Glomerular visceral epithelial cell (primary cell): ENCODE data around the gene HYI.

ENCODE experiments used
- DNase-seq: peaks from one replicate; pipeline ENCODE4 v3.0.0-alpha.2; 2016; ENCODE audit errors: extremely low spot score

HYI gene

GRCh38 chr1:43444836-43445235 is 8.9 kb downstream of the HYI start:
- DNase-seq = no peak

- no peak for DNase-seq
Measured at GRCh38 chr1:43444151-43444828, 9.4 kb downstream of the HYI start.

- DNase-seq = no peak
Measured at GRCh38 chr1:43443197-43443946, 10.4 kb downstream of the HYI start.

GRCh38 chr1:43442756-43443155 is 11.0 kb downstream of the HYI start:
- no peak for DNase-seq

GRCh38 chr1:43441894-43442637 is 11.7 kb downstream of the HYI start:
- DNase-seq = no peak

- no peak for DNase-seq
Measured at GRCh38 chr1:43441166-43441893, 12.4 kb downstream of the HYI start.

GRCh38 chr1:43440358-43440757 is 13.4 kb downstream of the HYI start:
- no peak for DNase-seq

- DNase-seq = no peak
Measured at GRCh38 chr1:43439781-43440180, 13.9 kb downstream of the HYI start.

- DNase-seq = no peak
Measured at GRCh38 chr1:43438953-43439581, 14.7 kb downstream of the HYI start.

- DNase-seq = no peak
Measured at GRCh38 chr1:43438576-43438952, 15.2 kb downstream of the HYI start.

- no peak for DNase-seq
Measured at GRCh38 chr1:43438006-43438405, 15.7 kb downstream of the HYI start.

GRCh38 chr1:43437031-43437973 is 16.4 kb downstream of the HYI start:
- no peak for DNase-seq

GRCh38 chr1:43436371-43436770 is 17.4 kb downstream of the HYI start:
- DNase-seq = no peak

- no peak for DNase-seq
Measured at GRCh38 chr1:43435146-43436145, 18.3 kb downstream of the HYI start.

GRCh38 chr1:43434256-43434655 is 19.5 kb downstream of the HYI start:
- no peak for DNase-seq

GRCh38 chr1:43432907-43433306 is 20.8 kb downstream of the HYI start:
- no peak for DNase-seq

GRCh38 chr1:43432171-43432860 is 21.4 kb downstream of the HYI start:
- DNase-seq = no peak

GRCh38 chr1:43431676-43432075 is 22.1 kb downstream of the HYI start:
- no peak for DNase-seq

GRCh38 chr1:43430831-43431230 is 22.9 kb downstream of the HYI start:
- DNase-seq = no peak
